Lower leg skin (tissue), 3 donors: ENCODE measurements around the gene MCRIP2.

ENCODE experiments used
- POLR2A ChIP-seq, 2 donors: fragments of 450-650 bp; IDR thresholded peaks; one replicate each; pipeline ENCODE4 v1.6.1; 2016 to 2017; ENCODE audit warnings: antibody characterized with exemption in 2 of 2, mild to moderate bottlenecking in 1 of 2, moderate library complexity in 1 of 2
- TF ChIP-seq, protein P1 (sequence below), 3 donors: fragments of 450-650 bp; IDR thresholded peaks; one replicate each; pipeline ENCODE4 v1.5.1; 2016; ENCODE audit warnings: antibody characterized with exemption in 3 of 3, mild to moderate bottlenecking in 3 of 3, moderate library complexity in 2 of 3

DNA sequence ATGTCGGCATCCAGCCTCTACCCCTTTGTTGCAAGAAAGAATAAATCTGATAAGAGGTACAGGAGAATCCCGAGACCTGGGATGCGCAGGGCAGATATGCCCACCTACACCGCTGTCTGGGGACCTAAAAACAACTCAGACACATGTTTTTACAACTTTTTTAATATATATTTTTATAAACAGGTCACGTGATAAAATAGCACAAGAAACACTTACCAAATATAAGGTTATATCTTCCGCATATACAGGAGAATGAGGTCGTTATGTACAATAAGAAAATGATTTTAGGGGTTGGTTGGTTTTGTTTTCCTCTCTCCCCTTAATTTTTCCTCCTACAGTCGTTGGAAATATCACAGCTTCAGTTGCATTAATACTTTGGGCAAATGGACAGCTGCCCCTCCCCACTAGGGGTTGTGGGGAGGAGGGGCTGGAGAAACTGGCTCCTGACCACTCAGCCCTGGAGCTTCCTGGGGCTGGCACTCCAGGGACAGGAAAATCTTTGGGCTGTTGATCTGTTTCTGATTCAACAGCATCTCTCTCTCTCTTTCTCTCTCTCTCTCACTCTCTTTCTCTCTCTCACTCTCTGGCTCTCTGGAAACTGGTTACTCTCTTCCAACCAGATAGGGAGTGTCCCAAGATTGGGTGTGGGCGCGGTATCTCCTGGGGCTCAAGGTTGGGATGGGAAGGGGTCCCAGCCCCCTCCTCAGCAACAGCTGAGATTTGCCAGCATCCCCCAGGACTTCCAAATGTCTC lies 50.9 kb downstream of the MCRIP2 start:
- TF ChIP-seq, protein P1, sequence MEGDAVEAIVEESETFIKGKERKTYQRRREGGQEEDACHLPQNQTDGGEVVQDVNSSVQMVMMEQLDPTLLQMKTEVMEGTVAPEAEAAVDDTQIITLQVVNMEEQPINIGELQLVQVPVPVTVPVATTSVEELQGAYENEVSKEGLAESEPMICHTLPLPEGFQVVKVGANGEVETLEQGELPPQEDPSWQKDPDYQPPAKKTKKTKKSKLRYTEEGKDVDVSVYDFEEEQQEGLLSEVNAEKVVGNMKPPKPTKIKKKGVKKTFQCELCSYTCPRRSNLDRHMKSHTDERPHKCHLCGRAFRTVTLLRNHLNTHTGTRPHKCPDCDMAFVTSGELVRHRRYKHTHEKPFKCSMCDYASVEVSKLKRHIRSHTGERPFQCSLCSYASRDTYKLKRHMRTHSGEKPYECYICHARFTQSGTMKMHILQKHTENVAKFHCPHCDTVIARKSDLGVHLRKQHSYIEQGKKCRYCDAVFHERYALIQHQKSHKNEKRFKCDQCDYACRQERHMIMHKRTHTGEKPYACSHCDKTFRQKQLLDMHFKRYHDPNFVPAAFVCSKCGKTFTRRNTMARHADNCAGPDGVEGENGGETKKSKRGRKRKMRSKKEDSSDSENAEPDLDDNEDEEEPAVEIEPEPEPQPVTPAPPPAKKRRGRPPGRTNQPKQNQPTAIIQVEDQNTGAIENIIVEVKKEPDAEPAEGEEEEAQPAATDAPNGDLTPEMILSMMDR (IDR thresholded peaks at IDR 0.05): no peak
- TF ChIP-seq POLR2A (IDR thresholded peaks at IDR 0.05): no peak
